H1 (cell line): ENCODE data around the gene ERI3. TPM values are rescaled to one million over a fixed set of nuclear protein-coding genes. Genes with fewer than 3 reads are reported as not detected.

Source experiments
- CBX8 ChIP-seq: fragments of 300-800, 300-1000 bp; sonication (generic); IDR thresholded peaks from 2 replicates; pipeline ENCODE4 v1.7.1; 2016; ENCODE audit warnings: low read depth, low read length, borderline replicate concordance
- HDAC6 ChIP-seq: IDR thresholded peaks from one replicate; pipeline ENCODE4 v1.7.1; 2012; ENCODE audit warnings: low read depth, mild to moderate bottlenecking, inconsistent platforms, low read length, moderate library complexity
- SIRT6 ChIP-seq: IDR thresholded peaks from one replicate; pipeline ENCODE4 v1.7.1; 2012; ENCODE audit warnings: low read length, inconsistent platforms
- TBP ChIP-seq: IDR thresholded peaks from 2 replicates; pipeline ENCODE4 v1.6.1; 2011; ENCODE audit warnings: low read depth, low read length, improper control_type of control experiment
- polyA plus RNA-seq, 7 experiments: library from polyadenylated mRNA; depleted of rRNA in 3 of 7; stranded (reverse) in 5 of 7; unstranded in 2 of 7; fragments of >200 nt in 5 of 7; fragments of 200-250 nt in 2 of 7; gene quantifications; 1 replicate in 5 of 7; 2 replicates in 1 of 7; 4 replicates in 1 of 7; pipeline versions ENCODE4 v1.2.1 to v1.2.3, GENCODE V29; 2011 to 2013; ENCODE audit warnings: missing spikeins in 2 of 7, mixed read lengths in 2 of 7
- total RNA-seq: library from RNA; stranded (reverse); fragmentation: NEBNext Ultra II Directional; extraction: Animal tissue kit (Norgen Biotek cat#: 25700); gene quantifications from 2 replicates; pipeline ENCODE4 v1.2.1, GENCODE V29; 2021

The ERI3 gene
- total and polyA plus RNA-seq, 2 of the 8 experiments (the other 6 are each of a cell fraction or from before 2014, with no cell fraction given), result 81.1 to 199 TPM

- TF ChIP-seq CBX8 (no peak), TBP (no peak), SIRT6 (no peak), HDAC6 (no peak)
Observed at GRCh38 chr1:44321466-44321865, 33.6 kb downstream of the ERI3 start (continued).
